HEK293 (cell line): ENCODE data around the gene CDHR5.

Experiments used
- CTCF ChIA-PET: fragments of 350-600 bp; formaldehyde crosslinking; extraction: SDS; loops from one replicate; lab custom pipeline; 2021; ENCODE audit warnings: antibody characterized with exemption; lab: Yijun Ruan, JAX
- POLR2A ChIA-PET: fragments of 300-600 bp; formaldehyde crosslinking; extraction: SDS; loops from one replicate; lab custom pipeline; 2020; ENCODE audit warnings: antibody characterized with exemption, inconsistent platforms; lab: Yijun Ruan, JAX
- H3K27ac ChIP-seq: fragments of 200-500 bp; sonication (Bioruptor generic); 2 replicates; pipeline ENCODE4 v1.5.1; 2014; ENCODE audit warnings: low read depth, low read length, control low read depth, inconsistent platforms; ENCODE audit errors: extremely low read depth
- H3K36me3 ChIP-seq, 2 experiments: fragments of 200-500 bp in 1 of 2; sonication (Bioruptor generic) in 1 of 2; 1 replicate in 1 of 2; 2 replicates in 1 of 2; pipeline ENCODE4 v1.5.1; 2014 to 2017; ENCODE audit warnings: inconsistent platforms in 2 of 2, low read length in 2 of 2; ENCODE audit not compliant: control insufficient read depth in 2 of 2, insufficient read depth in 1 of 2
- H3K4me1 ChIP-seq: fragments of 200-500 bp; sonication (Bioruptor generic); 2 replicates; pipeline ENCODE4 v1.5.1; 2014; ENCODE audit warnings: mild to moderate bottlenecking, low read length, inconsistent platforms; ENCODE audit not compliant: control insufficient read depth, insufficient read depth
- H3K4me3 ChIP-seq: 2 replicates; pipeline ENCODE4 v1.5.1; 2011; ENCODE audit warnings: low read depth, mild to moderate bottlenecking, control low read depth, low read length, moderate library complexity
- H3K9me3 ChIP-seq: fragments of 200-500 bp; sonication (Bioruptor generic); 2 replicates; pipeline ENCODE4 v1.5.1; 2014; ENCODE audit warnings: low read depth, low read length, inconsistent platforms; ENCODE audit not compliant: control insufficient read depth, insufficient read depth
- BCL6B ChIP-seq: fragments of 450-650 bp; formaldehyde crosslinking; IDR thresholded peaks from 2 replicates; pipeline ENCODE4 v1.5.1; 2017; ENCODE audit warnings: missing biosample characterization, missing genetic modification characterization
- INSM2 ChIP-seq: fragments of 450-650 bp; formaldehyde crosslinking; IDR thresholded peaks from 2 replicates; pipeline ENCODE4 v1.5.1; 2016; ENCODE audit warnings: missing biosample characterization, missing genetic modification characterization
- KLF8 ChIP-seq: fragments of 450-650 bp; formaldehyde crosslinking; IDR thresholded peaks from 2 replicates; pipeline ENCODE4 v1.5.1; 2016; ENCODE audit warnings: missing biosample characterization, missing genetic modification characterization
- REPIN1 ChIP-seq: fragments of 450-650 bp; formaldehyde crosslinking; IDR thresholded peaks from 2 replicates; pipeline ENCODE4 v1.5.1; 2017; ENCODE audit warnings: missing biosample characterization, missing genetic modification characterization, low read depth
- SCRT1 ChIP-seq: fragments of 450-650 bp; formaldehyde crosslinking; IDR thresholded peaks from 2 replicates; pipeline ENCODE4 v1.5.1; 2016; ENCODE audit warnings: missing biosample characterization, missing genetic modification characterization, borderline replicate concordance
- SCRT2 ChIP-seq: fragments of 450-650 bp; formaldehyde crosslinking; IDR thresholded peaks from 2 replicates; pipeline ENCODE4 v1.5.1; 2016; ENCODE audit warnings: missing biosample characterization, missing genetic modification characterization
- ZBTB20 ChIP-seq: fragments of 450-650 bp; formaldehyde crosslinking; IDR thresholded peaks from 2 replicates; pipeline ENCODE4 v1.5.1; 2016; ENCODE audit warnings: missing biosample characterization, missing genetic modification characterization
- ZFHX2 ChIP-seq: fragments of 450-650 bp; formaldehyde crosslinking; conservative IDR thresholded peaks from 2 replicates; pipeline ENCODE4 v1.5.1; 2016; ENCODE audit warnings: missing biosample characterization, missing genetic modification characterization
- ZNF175 ChIP-seq: fragments of 450-650 bp; formaldehyde crosslinking; IDR thresholded peaks from 2 replicates; pipeline ENCODE4 v1.5.1; 2016; ENCODE audit warnings: missing biosample characterization, missing genetic modification characterization
- ZNF266 ChIP-seq: fragments of 450-650 bp; formaldehyde crosslinking; IDR thresholded peaks from 2 replicates; pipeline ENCODE4 v1.5.1; 2016; ENCODE audit warnings: missing biosample characterization, missing genetic modification characterization, low read depth
- ZNF600 ChIP-seq: fragments of 450-650 bp; formaldehyde crosslinking; IDR thresholded peaks from 2 replicates; pipeline ENCODE4 v1.5.1; 2016; ENCODE audit warnings: missing biosample characterization, missing genetic modification characterization
- ZNF704 ChIP-seq: fragments of 450-650 bp; formaldehyde crosslinking; IDR thresholded peaks from 2 replicates; pipeline ENCODE4 v1.5.1; 2016; ENCODE audit warnings: missing biosample characterization, missing genetic modification characterization
- ZNF837 ChIP-seq: fragments of 450-650 bp; formaldehyde crosslinking; IDR thresholded peaks from 2 replicates; pipeline ENCODE4 v1.5.1; 2016; ENCODE audit warnings: missing biosample characterization, missing genetic modification characterization
- TF ChIP-seq, protein P1 (sequence below): fragments of 450-650 bp; formaldehyde crosslinking; IDR thresholded peaks from 2 replicates; pipeline ENCODE4 v1.5.0; 2017; ENCODE audit warnings: missing biosample characterization, missing genetic modification characterization, borderline replicate concordance
- TF ChIP-seq, protein P2 (sequence below): fragments of 450-650 bp; formaldehyde crosslinking; IDR thresholded peaks from 2 replicates; pipeline ENCODE4 v1.5.1; 2016; ENCODE audit warnings: missing biosample characterization, missing genetic modification characterization
- TF ChIP-seq, protein P3 (sequence below): fragments of 450-650 bp; formaldehyde crosslinking; IDR thresholded peaks from 2 replicates; pipeline ENCODE4 v1.5.1; 2017; ENCODE audit warnings: missing biosample characterization, missing genetic modification characterization

CDHR5 gene

DNA sequence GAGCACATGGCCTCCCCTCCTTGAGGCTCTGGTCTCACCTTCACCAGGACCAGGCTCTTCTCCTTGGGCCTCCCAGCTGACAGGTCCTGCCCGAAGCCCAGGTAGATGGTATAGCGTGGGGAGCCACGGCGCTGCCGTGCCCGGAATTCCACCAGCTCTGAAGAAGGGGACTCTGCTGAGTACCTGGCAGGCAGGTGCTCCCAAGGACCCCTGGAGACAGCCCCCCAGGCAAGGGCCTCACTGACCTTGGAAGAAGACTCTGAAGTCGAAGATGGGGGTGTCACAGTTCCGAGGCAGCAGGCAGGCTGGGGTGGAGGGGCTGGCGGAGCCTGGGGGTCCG, 11.8 kb downstream of the CDHR5 start:
- Histone ChIP-seq H3K27ac (no peak overlapping the region), H3K4me3 (no peak overlapping the region), H3K4me1 (no peaks in the 10 kb centered on the region), H3K36me3 (peaks cover 0 to 68% of the 10 kb centered on the region in 2 experiments; a peak in 1 of 3 replicates), H3K9me3 (no peaks in the 10 kb centered on the region)
- CTCF ChIA-PET, result interaction anchor here (0.6 to 2.2 kb wide), 3 partner anchors 22 to 58 kb away, joined by 3 to 9 read pairs (median 4); no protein-coding TSS in a partner anchor
- POLR2A ChIA-PET, result interaction anchor here (0.6 to 2.2 kb wide), 4 partner anchors 37 to 164 kb away, joined by 5 to 10 read pairs (median 5); partner anchors contain the start of genes GATD1 and PHRF1
- TF ChIP-seq, protein P1, sequence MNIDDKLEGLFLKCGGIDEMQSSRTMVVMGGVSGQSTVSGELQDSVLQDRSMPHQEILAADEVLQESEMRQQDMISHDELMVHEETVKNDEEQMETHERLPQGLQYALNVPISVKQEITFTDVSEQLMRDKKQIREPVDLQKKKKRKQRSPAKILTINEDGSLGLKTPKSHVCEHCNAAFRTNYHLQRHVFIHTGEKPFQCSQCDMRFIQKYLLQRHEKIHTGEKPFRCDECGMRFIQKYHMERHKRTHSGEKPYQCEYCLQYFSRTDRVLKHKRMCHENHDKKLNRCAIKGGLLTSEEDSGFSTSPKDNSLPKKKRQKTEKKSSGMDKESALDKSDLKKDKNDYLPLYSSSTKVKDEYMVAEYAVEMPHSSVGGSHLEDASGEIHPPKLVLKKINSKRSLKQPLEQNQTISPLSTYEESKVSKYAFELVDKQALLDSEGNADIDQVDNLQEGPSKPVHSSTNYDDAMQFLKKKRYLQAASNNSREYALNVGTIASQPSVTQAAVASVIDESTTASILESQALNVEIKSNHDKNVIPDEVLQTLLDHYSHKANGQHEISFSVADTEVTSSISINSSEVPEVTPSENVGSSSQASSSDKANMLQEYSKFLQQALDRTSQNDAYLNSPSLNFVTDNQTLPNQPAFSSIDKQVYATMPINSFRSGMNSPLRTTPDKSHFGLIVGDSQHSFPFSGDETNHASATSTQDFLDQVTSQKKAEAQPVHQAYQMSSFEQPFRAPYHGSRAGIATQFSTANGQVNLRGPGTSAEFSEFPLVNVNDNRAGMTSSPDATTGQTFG (tag by site-specific recombination), result no peak
- TF ChIP-seq, protein P2, sequence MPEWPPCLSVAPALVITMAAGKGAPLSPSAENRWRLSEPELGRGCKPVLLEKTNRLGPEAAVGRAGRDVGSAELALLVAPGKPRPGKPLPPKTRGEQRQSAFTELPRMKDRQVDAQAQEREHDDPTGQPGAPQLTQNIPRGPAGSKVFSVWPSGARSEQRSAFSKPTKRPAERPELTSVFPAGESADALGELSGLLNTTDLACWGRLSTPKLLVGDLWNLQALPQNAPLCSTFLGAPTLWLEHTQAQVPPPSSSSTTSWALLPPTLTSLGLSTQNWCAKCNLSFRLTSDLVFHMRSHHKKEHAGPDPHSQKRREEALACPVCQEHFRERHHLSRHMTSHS (tag by site-specific recombination), result no peak
- TF ChIP-seq REPIN1 (tag by site-specific recombination), result no peak
- no peak for TF ChIP-seq ZBTB20 (tag by site-specific recombination)
- TF ChIP-seq INSM2 (tag by site-specific recombination), result no peak
- TF ChIP-seq ZNF266 (tag by site-specific recombination), result no peak
- TF ChIP-seq BCL6B (tag by site-specific recombination), result no peak

GRCh38 chr11:612201-612960, 12.4 kb downstream of the CDHR5 start:
- Histone ChIP-seq H3K4me1 (no peaks in the 10 kb centered on the region), H3K9me3 (no peaks in the 10 kb centered on the region), H3K27ac (no peak overlapping the region), H3K36me3 (peaks cover 0 to 71% of the 10 kb centered on the region in 2 experiments; a peak in 1 of 3 replicates), H3K4me3 (no peak overlapping the region)
- ChIA-PET POLR2A (interaction anchor here (1.0 to 1.8 kb wide), 2 partner anchors 36 to 46 kb away, joined by 3 to 5 read pairs; partner anchors contain the start of gene PHRF1), CTCF (interaction anchor here (0.6 to 2.2 kb wide), 4 partner anchors 23 to 58 kb away, joined by 3 to 9 read pairs (median 4); partner anchors contain the start of gene PHRF1)
- TF ChIP-seq KLF8 (peak; percentile 13; the same call in 1 of the 2 replicates), ZNF837 (no peak), ZNF600 (tag by site-specific recombination) (peak; percentile 83), SCRT1 (peak; percentile 86), ZNF175 (tag by site-specific recombination) (no peak), SCRT2 (peak; percentile 95), ZNF704 (no peak), ZFHX2 (tag by site-specific recombination) (no peak)
- TF ChIP-seq, protein P3, sequence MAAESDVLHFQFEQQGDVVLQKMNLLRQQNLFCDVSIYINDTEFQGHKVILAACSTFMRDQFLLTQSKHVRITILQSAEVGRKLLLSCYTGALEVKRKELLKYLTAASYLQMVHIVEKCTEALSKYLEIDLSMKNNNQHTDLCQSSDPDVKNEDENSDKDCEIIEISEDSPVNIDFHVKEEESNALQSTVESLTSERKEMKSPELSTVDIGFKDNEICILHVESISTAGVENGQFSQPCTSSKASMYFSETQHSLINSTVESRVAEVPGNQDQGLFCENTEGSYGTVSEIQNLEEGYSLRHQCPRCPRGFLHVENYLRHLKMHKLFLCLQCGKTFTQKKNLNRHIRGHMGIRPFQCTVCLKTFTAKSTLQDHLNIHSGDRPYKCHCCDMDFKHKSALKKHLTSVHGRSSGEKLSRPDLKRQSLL (tag by site-specific recombination), result peak; percentile 60; the same call in 1 of the 2 replicates
